AG08395 (cell line): ENCODE measurements around the gene KRTAP8-1.

Experiments used
- DNase-seq: peaks from one replicate; pipeline ENCODE4 v3.0.0; 2012; ENCODE audit warnings: mixed read lengths, low spot score

The KRTAP8-1 gene, protein sequence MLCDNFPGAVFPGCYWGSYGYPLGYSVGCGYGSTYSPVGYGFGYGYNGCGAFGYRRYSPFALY

DNA sequence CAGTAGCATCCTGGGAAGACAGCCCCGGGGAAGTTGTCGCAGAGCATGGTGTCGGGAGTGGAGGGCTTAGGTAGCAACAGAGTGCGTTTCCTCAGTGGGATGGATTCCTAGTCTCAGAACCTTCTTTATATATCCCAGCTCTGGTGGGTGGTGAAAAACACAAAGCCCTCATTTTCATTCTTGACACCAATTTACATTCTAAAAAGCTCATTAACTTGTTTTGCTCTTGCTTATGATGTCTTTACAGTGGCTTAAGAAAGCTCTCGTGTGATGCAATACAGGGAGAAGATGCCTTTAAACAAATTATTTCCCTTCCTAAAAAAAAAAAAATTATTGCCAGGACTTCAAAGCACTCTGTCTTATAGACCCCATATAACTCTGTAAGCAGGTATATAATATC is at the start of gene KRTAP8-1:
KRTAP8-1 (minus strand) TSS at position 101 of the 400 bp plus-strand sequence; CDS start at position 47, 54 bp downstream.
- no peak for DNase-seq

DNA sequence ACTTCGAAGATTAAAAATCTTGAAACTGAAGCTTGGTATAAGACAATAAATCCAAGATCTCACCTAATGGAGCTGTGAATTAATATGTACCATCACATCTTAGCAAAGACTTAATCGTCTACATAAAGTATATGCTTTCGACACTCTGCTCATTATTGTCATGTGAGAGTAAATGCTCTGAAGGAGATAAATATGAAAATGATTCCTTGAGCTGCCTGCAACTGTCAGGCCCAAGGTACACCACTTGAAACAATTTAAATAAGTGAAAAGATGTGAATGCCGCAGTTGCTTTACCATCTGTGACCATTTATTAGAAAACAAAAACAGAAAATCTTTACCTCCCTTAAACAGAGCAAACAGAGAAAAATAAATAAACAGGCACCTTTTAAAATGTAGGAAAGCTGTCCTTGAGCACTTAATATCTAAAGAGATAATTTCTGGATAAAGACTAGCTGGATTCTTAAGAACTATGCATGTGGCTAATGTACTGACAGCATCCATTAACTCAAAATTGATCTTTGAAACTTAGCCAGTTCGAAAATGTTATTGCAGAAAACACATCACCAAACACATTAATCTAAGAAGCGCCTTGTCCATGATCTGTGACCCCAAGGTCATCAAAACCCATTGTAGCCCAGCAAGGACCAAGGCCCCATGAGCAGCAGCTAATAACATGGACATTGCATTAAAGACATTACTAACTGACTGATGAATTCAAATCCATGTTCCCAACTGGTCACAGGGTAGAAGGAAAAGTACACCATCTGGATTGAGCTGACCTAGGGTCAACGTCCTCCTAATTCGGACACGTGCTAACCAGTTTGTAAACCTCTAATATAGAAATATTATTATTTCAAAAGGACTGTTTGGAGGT is 34.8 kb upstream of the KRTAP8-1 start:
- no peak for DNase-seq

DNA sequence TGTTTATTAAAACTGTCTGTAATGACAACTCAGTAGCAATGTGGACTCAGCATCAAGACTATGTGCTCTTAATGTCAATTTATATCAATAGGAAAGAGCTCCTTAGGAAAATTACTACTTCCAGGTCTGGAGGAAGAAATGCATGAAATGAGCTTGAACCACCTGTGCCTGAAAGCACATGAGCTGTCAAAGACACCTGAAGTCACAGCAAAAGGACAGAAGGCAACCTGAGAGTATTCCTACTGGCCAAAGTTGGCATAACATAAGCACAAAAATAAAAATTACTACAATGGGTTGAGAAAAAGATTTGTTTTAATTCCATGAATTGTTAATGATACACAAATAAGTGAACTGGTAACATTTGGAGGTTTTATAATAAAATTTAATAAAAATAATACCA is 29.9 kb upstream of the KRTAP8-1 start:
- DNase-seq, result no peak

DNA sequence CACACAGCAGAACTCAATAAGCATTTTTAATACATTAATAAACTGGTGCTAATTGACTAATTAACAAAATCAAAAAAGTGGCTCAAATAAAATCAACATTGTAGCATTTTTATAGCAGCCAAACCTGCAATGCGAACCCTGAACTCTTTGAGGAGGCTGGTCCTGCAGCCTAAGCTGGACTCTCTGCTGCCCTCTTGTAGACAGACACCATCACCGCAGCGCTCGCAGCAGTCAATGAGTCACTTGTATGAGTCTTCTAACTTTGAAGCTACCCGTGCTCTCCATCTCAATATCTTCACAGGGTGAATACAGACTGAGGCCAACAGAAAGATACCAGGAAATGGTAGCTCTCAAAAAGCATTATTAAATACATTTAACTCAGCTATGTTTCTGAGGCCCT is 26.2 kb upstream of the KRTAP8-1 start:
- DNase-seq, result no peak

DNA sequence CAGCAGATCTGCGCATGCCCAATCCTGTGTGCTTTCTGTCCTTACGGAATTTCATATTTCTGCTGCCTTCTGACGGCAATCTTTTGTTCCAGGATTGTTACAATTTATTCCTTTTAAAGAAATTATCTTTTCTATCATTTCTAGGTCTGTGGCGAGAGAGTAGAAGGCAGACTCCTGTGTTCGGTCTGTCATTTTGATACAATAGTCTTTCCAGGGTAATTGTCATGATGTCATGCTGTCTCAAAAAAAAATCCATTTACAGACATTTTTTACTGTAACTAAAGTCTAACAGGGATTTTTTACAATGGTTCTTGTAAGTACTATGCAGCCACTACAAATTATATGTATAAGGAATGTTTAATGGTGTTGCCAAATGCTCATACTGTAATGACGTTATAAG is 25.5 kb upstream of the KRTAP8-1 start:
- DNase-seq, result no peak

DNA sequence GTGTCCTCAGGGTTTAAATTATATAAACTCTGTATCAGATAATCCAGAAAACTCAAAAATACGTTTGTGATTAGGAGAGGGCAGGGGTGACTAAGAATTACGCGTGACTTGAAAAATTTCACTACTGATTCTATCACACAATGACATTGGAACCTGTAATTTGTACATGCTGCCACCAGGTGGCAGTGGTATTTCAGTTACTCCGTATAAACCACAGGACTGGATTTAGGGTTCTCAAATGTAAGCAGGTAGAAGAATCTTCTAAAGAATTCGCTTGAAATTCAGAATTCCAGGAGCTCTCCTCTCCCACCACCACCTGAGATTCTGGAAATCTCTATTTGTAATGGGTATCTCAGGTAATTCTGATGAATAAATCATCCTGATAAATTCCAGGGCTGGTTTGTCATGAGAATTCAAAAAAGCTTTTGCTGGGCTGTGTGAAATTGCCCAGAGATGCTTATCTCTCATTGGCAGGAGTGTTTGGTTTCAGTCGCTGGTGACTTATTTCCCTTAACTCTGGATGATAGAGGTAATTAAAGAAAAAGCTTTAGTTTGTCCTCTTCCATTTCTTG is 18.2 kb upstream of the KRTAP8-1 start:
- DNase-seq, result no peak

DNA sequence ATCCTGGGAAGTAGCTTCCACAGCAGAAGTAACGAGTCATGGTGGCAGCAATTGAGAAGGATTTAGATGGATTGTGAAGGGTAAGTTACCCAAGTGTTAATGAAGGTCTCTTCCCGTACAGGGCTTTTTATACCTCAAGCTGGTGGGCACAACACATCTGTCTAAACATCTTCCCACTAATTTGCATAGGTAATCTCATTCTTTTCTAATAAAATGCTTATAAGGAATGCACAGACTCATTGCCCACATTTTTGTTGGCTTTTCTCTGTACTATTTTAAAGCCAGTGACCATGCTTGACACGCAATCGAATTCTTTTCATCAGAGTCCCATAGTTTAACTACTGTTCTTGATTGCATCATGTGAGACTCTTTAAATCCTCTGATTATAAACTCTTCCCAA is 16.6 kb upstream of the KRTAP8-1 start, which contains the start of gene KRTAP7-1:
KRTAP7-1 (minus strand) TSS at position 101 of the 400 bp plus-strand sequence; CDS start at position 40, 61 bp downstream.
- no peak for DNase-seq

DNA sequence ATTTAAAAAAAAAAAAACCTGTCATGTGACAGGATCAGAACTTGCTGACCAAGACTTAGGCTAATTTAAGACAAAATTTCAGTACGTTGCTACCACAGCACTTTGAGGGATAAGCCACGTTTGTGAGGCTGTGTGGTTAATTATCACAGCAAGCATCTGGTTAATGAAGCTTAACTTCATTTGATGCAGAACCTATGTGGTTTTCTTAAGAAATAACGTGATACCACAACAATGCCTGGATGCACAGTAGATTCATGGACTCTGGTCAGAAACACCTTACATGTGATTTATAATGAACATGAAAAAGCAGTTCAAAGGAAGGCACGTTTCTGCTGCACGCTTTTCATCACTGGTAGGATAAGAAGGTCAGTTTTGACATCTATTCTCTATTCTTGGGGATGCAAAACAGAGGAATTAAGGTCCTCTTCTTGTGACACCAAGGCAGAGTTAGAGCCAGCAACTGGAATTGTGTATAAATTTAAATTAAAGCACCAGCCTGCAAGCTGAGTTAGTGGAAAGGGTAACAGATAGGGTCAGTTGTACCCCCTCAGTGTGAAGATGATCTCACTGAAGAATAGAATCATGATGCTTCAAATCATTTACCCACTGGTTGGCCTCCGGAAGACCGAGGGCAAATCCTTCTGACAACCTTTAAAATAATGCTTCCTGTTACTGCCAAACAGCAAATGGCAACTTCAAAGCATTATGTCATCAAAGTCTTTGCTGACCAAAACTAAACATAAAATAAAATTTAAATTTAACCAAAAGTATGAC is 6.0 kb upstream of the KRTAP8-1 start:
- DNase-seq, result no peak

DNA sequence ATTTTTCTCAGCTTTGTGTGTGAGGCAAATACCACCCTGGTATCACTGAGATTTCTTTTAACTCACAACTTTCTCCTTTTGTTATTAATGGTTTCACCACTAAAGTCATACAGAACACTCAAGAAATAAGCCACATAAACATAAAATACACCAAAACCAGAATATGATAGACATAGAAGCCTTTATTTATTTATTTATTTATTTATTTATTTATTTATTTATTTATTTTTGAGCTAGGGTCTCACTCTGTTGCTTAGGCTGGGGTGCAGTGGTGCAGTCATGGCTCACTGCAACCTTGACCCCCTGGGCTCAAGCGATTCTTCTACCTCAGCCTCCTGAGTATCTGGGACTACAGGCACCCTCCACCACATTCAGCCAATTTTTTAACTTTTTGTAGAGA is 12.5 kb downstream of the KRTAP8-1 start:
- DNase-seq, result no peak

DNA sequence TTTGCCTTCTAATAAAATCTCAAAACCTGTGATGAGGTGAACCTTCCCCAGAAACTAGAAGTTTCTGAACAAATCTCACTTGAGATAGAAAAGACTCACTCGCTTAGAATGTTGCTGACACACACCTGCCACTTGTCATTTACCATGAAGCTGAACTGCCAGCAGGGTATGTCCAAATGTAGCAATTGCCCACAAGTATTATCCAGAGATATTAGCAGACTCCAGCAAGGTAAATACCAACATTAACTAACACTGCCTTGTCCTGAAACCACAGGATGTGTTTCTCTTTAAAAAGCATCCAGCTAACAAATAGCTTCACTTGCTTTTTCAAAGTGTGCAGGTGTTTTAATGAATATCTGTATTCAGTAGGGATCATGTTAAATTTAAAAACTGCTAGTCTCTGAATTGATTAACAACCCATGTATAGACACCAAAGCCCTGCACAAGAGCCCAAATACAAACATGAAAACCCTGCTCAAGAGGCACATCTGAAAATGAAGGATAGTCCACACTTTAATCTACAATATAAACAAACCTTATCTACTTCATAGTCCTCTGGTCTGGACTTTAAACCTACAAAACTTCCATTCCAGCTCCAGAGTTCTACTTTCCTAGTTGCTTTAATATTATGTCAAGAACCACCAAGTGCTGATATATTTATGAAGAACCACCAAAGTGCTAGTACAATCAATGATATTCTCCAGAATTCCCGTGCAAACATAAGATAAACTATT is 19.3 kb downstream of the KRTAP8-1 start:
- no peak for DNase-seq

DNA sequence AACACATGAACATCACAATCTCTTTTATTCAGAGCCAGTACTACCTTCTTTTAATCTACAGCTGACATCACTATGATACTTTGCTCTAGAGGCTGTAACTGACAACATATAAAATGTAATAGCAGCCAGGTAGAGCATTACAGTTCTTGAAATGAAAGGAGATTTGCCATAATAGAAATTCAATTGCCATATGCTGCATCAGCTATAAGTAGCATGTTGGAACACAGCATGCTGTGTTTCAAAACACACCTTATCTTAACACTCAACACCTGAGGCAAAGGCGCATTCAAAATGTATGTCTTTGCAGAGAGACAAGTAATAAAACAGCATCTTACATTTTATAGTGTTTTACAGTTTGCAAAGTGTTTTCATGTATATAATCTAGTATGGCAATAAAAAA is 33.8 kb downstream of the KRTAP8-1 start:
- no peak for DNase-seq

DNA sequence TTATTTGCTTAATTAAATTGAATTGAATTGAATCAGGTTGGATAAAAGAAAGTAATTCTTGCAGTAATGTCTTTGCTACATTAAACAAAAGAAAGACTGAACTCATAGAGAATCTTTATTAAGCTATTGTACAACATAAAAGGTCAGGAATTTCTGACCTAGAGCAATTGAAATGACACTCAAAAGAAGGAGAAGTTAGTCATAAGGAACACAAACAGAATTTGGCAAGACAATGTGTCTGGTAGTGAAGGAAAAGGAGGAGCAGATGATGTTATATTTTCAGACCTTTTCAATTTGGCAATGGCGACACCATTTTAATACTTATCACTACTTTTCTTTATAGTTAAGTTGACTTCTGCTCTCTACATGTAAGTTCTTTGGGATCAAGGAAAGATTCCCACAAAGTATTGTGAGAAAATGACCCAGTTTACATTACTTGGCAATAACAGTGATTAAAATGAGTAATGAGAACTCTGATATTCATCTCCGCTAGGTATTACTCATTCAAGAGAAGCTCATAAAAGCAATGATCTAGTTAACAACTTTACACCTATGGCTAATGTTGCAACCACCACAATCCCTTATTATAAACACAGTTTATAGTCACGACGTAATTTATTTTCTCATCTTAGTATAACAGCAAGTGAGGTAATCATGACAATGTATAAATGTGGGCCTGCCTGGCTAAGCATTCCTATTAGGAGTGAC is 43.2 kb downstream of the KRTAP8-1 start:
- DNase-seq, result no peak
